Panc1 (cell line): ENCODE data around the gene BIRC6. TPM values are rescaled to one million over a fixed set of nuclear protein-coding genes. Genes with fewer than 3 reads are reported as not detected.
"Not testable (repeated sequence)": the region's sequence is repeated elsewhere in the genome, so short reads cannot be mapped to it uniquely, and the experiment has no call there.

Experiments
- ATAC-seq: fragments of 200-7000 bp; cut with Tn5 transposase; 2 replicates; pipeline ENCODE4 v1.9.1; 2020; ENCODE audit warnings: mild to moderate bottlenecking, moderate library complexity
- BruUV-seq: library from RNA; stranded (reverse); fragments of 400-500 nt; replicated peaks from 2 replicates; lab custom pipeline; 2021; lab: Mats Ljungman, UMichigan
- CTCF ChIA-PET: fragments of 300-600 bp; sonication (Branson Sonifier 250); formaldehyde crosslinking; loops from one replicate; lab custom pipeline; 2022; ENCODE audit warnings: antibody characterized with exemption; lab: Charles Lee
- POLR2A ChIA-PET: fragments of 300-600 bp; sonication (Branson Sonifier 250); formaldehyde crosslinking; loops from one replicate; lab custom pipeline; 2022; ENCODE audit warnings: antibody characterized with exemption; lab: Charles Lee
- DNase-seq: peaks from one replicate; pipeline ENCODE4 v3.0.0-alpha.2; 2010; ENCODE audit warnings: low read depth, low spot score
- H3K27ac ChIP-seq: 2 replicates; pipeline ENCODE4 v1.5.1; 2011; ENCODE audit warnings: mild to moderate bottlenecking, low read length, inconsistent platforms
- H3K27me3 ChIP-seq: fragments of 200-500 bp; sonication (Bioruptor generic); 2 replicates; pipeline ENCODE4 v1.6.0; 2014; ENCODE audit warnings: low read length, inconsistent platforms; ENCODE audit not compliant: control insufficient read depth, insufficient read depth
- H3K36me3 ChIP-seq: fragments of 200-500 bp; sonication (Bioruptor generic); 2 replicates; pipeline ENCODE4 v1.5.1; 2014; ENCODE audit warnings: inconsistent platforms, mild to moderate bottlenecking, low read length, moderate library complexity; ENCODE audit not compliant: control insufficient read depth, insufficient read depth
- H3K4me1 ChIP-seq: 2 replicates; pipeline ENCODE4 v1.5.1; 2011; ENCODE audit warnings: inconsistent platforms, mild to moderate bottlenecking, low read length, moderate library complexity; ENCODE audit not compliant: control insufficient read depth, insufficient read depth
- H3K4me3 ChIP-seq, 2 experiments: 2 replicates each; pipeline ENCODE4 v1.5.1; 2011 to 2012; ENCODE audit warnings: low read depth in 2 of 2, low read length in 2 of 2, mild to moderate bottlenecking in 2 of 2, inconsistent platforms in 1 of 2, moderate library complexity in 1 of 2
- H3K9me3 ChIP-seq: fragments of 200-500 bp; sonication (Bioruptor generic); 2 replicates; pipeline ENCODE4 v1.5.1; 2014; ENCODE audit warnings: low read depth, mild to moderate bottlenecking, inconsistent platforms, low read length, moderate library complexity; ENCODE audit not compliant: control insufficient read depth, insufficient read depth
- CTCF ChIP-seq: fragments of 450-650 bp; IDR thresholded peaks from 2 replicates; pipeline ENCODE4 v1.5.1; 2017; ENCODE audit warnings: mild to moderate bottlenecking
- POLR2AphosphoS5 ChIP-seq: IDR thresholded peaks from 2 replicates; pipeline ENCODE4 v1.6.1; 2012; ENCODE audit warnings: mild to moderate bottlenecking, low read depth, low read length, moderate library complexity
- REST ChIP-seq, 2 experiments: IDR thresholded peaks; 2 replicates each; pipeline ENCODE4 v1.6.1; 2011 to 2012; ENCODE audit warnings: low read depth in 2 of 2, control low read depth in 1 of 2, low read length in 1 of 2, mild to moderate bottlenecking in 1 of 2, moderate library complexity in 1 of 2; ENCODE audit not compliant: insufficient read depth in 1 of 2
- SIN3A ChIP-seq: IDR thresholded peaks from 2 replicates; pipeline ENCODE4 v1.6.1; 2012; ENCODE audit warnings: low read depth, mild to moderate bottlenecking, low read length, moderate library complexity, borderline replicate concordance; ENCODE audit not compliant: insufficient read depth
- TCF7L2 ChIP-seq: IDR thresholded peaks from 2 replicates; pipeline ENCODE4 v1.6.1; 2011; ENCODE audit warnings: mild to moderate bottlenecking, low read depth, low read length, inconsistent platforms
- in situ Hi-C: cut with HindIII; loops from 2 replicates; pipeline ENCODE4 v1.10.0; 2016; ENCODE audit warnings: low sequenced_read_pairs, low pct_unique_long_range_greater_than_20kb
- intact Hi-C: fragments of 100-400 bp; cut with micrococcal nuclease; formaldehyde crosslinking; loops from one replicate; pipeline ENCODE4 v1.10.0; 2022; ENCODE audit not compliant: unreplicated experiment
- total RNA-seq: library from RNA; stranded (reverse); gene quantifications from one replicate; pipeline ENCODE4 v1.2.1, GENCODE V29; 2021; ENCODE audit not compliant: unreplicated experiment

BIRC6 gene
- total RNA-seq, 1 experiment from 2014 or later, result 73.1 TPM

GRCh38 chr2:32310577-32310976 is 46.2 kb upstream of the BIRC6 start:
- intact Hi-C loops, result no loop called here
- ATAC-seq (no peak), DNase-seq (no peak)
- ChIA-PET POLR2A (no interaction called here), CTCF (interaction anchor here (0.5 kb wide), 1 partner anchor 253 kb away, joined by 7 read pairs; no protein-coding TSS in a partner anchor)
- H3K4me1 ChIP-seq, result no peaks in the 10 kb centered on the region
- TF ChIP-seq CTCF (no peak), REST (IDR thresholded peaks at IDR 0.05; ENCODE audit: insufficient read depth in 1 of 2, low read depth in 2 of 2, low read length in 1 of 2) (no peak), SIN3A (no peak), TCF7L2 (no peak), POLR2AphosphoS5 (no peak)
- no peaks in the 10 kb centered on the region for H3K27me3 ChIP-seq
- H3K9me3 ChIP-seq, result no peaks in the 10 kb centered on the region
- no peak overlapping the region for H3K27ac ChIP-seq
- no peak overlapping the region for H3K4me3 ChIP-seq
- in situ Hi-C loops, result no loop called here
- BruUV-seq, result no TSS peak
- H3K36me3 ChIP-seq, result peaks cover 3% of the 10 kb centered on the region

- Histone ChIP-seq H3K9me3 (no peaks in the 10 kb centered on the region), H3K36me3 (no peaks in the 10 kb centered on the region), H3K27me3 (no peaks in the 10 kb centered on the region), H3K4me1 (no peaks in the 10 kb centered on the region), H3K4me3 (no peak overlapping the region), H3K27ac (no peak overlapping the region)
- no peak for TF ChIP-seq TCF7L2
- TF ChIP-seq REST (IDR thresholded peaks at IDR 0.05; ENCODE audit: insufficient read depth in 1 of 2, low read depth in 2 of 2, low read length in 1 of 2), result no peak
- DNase-seq (no peak), ATAC-seq (no peak)
- BruUV-seq, result no TSS peak
- ChIA-PET POLR2A (no interaction called here), CTCF (no interaction called here)
- intact Hi-C loops, result no loop called here
- in situ Hi-C loops, result no loop called here
Measured at GRCh38 chr2:32314886-32315285, 41.9 kb upstream of the BIRC6 start.

GRCh38 chr2:32328679-32329078 is 28.1 kb upstream of the BIRC6 start:
- BruUV-seq, H3K36me3 ChIP-seq, H3K27me3 ChIP-seq, in situ Hi-C loops, H3K4me3 ChIP-seq, ATAC-seq, CTCF ChIA-PET, H3K4me1 ChIP-seq, H3K27ac ChIP-seq, DNase-seq, intact Hi-C loops, H3K9me3 ChIP-seq: not testable (repeated sequence)
- POLR2A ChIA-PET, result interaction anchor here (0.6 kb wide), 1 partner anchor 100 kb away, joined by 3 read pairs; no protein-coding TSS in a partner anchor

GRCh38 chr2:32329180-32329980 is 27.4 kb upstream of the BIRC6 start:
- H3K9me3 ChIP-seq, H3K4me3 ChIP-seq, DNase-seq, ATAC-seq, CTCF ChIA-PET, H3K36me3 ChIP-seq, H3K27me3 ChIP-seq, H3K27ac ChIP-seq, in situ Hi-C loops, H3K4me1 ChIP-seq, intact Hi-C loops, BruUV-seq: not testable (repeated sequence)
- POLR2A ChIA-PET, result interaction anchor here (0.6 to 0.7 kb wide), 2 partner anchors 100 to 177 kb away, joined by 3 to 7 read pairs; no protein-coding TSS in a partner anchor
